Neural progenitor cell (in vitro differentiated cells): ENCODE results near the gene PRKCA.
"Not testable (repeated sequence)": the region's sequence is repeated elsewhere in the genome, so short reads cannot be mapped to it uniquely, and the experiment has no call there.

Experiments used
- CTCF ChIP-seq: fragments of 200-600 bp; sonication (generic); IDR thresholded peaks from 2 replicates; pipeline ENCODE4 v1.5.1; 2017; ENCODE audit warnings: antibody characterized with exemption, mild to moderate bottlenecking
- EZH2phosphoT487 ChIP-seq: fragments of 200-600 bp; sonication (generic); IDR thresholded peaks from 2 replicates; pipeline ENCODE4 v1.6.1; 2017; ENCODE audit warnings: antibody characterized with exemption

DNA sequence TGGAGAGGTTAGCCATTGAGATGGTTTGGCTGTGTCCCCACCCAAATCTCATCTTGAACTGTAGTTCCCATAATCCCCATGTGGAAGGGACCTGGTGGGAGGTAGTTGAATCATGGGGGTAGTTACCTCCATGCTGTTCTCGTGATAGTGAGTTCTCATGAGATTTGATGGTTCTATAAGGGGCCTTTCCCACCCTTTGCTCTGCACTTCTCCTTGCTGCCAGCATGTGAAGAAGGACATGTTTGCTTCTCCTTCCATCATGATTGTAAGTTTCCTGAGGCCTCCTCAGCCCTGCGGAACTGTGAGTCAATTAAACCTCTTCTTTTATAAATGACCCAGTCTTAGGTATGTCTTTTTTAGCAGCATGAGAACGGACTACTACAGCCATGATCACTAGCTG is 155.1 kb downstream of the PRKCA start:
- not testable (repeated sequence) for TF ChIP-seq EZH2phosphoT487, CTCF
